Measurements from ENCODE around the gene ATP5PD. TPM values are rescaled to one million over a fixed set of nuclear protein-coding genes. Genes with fewer than 3 reads are reported as not detected.

Gene ATP5PD
- total and polyA plus RNA-seq, 2 of the 13 experiments (the other 11 are each of a cell fraction or from before 2014, with no cell fraction given): 158 to 428 TPM

- TF ChIP-seq CTCF (CRISPR knock-in tag; IDR thresholded peaks at IDR 0.05) (peak; percentile 48), CSRNP2 (CRISPR knock-in tag; conservative IDR thresholded peaks at IDR 0.05; ENCODE audit: low read depth) (no peak), ZHX2 (IDR thresholded peaks at IDR 0.05; ENCODE audit: low read depth) (no peak; the same call in 1 of the 2 replicates), ZHX2 (CRISPR knock-in tag; IDR thresholded peaks at IDR 0.05; ENCODE audit: borderline replicate concordance) (peak; percentile 52), JUNB (CRISPR knock-in tag; IDR thresholded peaks at IDR 0.05; ENCODE audit: borderline replicate concordance) (no peak), NR2F6 (IDR thresholded peaks at IDR 0.05) (peak; percentile 26; the same call in 1 of the 2 replicates), NR2F6 (CRISPR knock-in tag; IDR thresholded peaks at IDR 0.05) (peak; percentile 57), FOXO1 (CRISPR knock-in tag; IDR thresholded peaks at IDR 0.05) (peak; percentile 85), ZBTB7B (CRISPR knock-in tag; IDR thresholded peaks at IDR 0.05) (peak; percentile 92), KLF12 (CRISPR knock-in tag; IDR thresholded peaks at IDR 0.05; ENCODE audit: borderline replicate concordance) (peak; percentile 95), PPARG (CRISPR knock-in tag; conservative IDR thresholded peaks at IDR 0.05) (no peak), ZNF567 (CRISPR knock-in tag; IDR thresholded peaks at IDR 0.05; ENCODE audit: borderline replicate concordance) (peak; percentile 96), TSC22D2 (CRISPR knock-in tag; IDR thresholded peaks at IDR 0.05; ENCODE audit: borderline replicate concordance) (peak; percentile 82; the same call in 1 of the 2 replicates), ZNF7 (CRISPR knock-in tag; IDR thresholded peaks at IDR 0.05) (peak; percentile 12; the same call in 1 of the 2 replicates), DR1 (CRISPR knock-in tag; IDR thresholded peaks at IDR 0.05) (peak; percentile 85), ZNF207 (IDR thresholded peaks at IDR 0.05; ENCODE audit: borderline replicate concordance) (no peak), TOPORS (CRISPR knock-in tag; IDR thresholded peaks at IDR 0.05) (peak; percentile 99), POGK (CRISPR knock-in tag; conservative IDR thresholded peaks at IDR 0.05) (peak; percentile 26; the same call in 1 of the 2 replicates), PHF21A (CRISPR knock-in tag; IDR thresholded peaks at IDR 0.05) (peak; percentile 56; the same call in 1 of the 2 replicates), HOXA5 (CRISPR knock-in tag; IDR thresholded peaks at IDR 0.05) (peak; percentile 87)
These were observed 12.4 kb downstream of the ATP5PD start (continued) for GRCh38 chr17:75034236-75034908.
